GM19452 (cell line): ENCODE data around the gene CLEC2A.

Experiments
- ATAC-seq: cut with Tn5 transposase; IDR thresholded peaks from one replicate; pipeline ENCODE4 v1.9.1; 2021; ENCODE audit not compliant: unreplicated experiment

CLEC2A gene

GRCh38 chr12:9935026-9935425 is 2.9 kb upstream of the CLEC2A start:
- ATAC-seq = no peak

DNA sequence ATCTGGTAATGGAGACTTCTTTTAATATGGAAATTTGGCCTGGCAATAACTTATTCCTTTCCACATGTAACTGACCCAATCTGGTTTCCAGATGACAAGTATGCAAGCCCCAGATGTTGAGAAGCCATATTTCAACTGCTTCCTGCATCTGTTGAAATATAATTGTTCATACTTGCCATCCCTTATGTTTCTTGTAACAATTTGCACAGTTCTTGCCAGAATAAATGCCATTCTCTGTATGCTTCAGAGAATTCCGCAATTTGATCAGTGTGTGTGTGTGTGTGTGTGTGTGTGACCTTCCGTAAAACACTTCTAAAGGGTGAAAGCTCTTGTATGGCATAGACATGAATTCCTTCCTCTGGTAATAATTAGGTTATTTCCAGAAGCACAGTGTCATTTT is 1.8 kb upstream of the CLEC2A start:
- ATAC-seq = no peak

DNA sequence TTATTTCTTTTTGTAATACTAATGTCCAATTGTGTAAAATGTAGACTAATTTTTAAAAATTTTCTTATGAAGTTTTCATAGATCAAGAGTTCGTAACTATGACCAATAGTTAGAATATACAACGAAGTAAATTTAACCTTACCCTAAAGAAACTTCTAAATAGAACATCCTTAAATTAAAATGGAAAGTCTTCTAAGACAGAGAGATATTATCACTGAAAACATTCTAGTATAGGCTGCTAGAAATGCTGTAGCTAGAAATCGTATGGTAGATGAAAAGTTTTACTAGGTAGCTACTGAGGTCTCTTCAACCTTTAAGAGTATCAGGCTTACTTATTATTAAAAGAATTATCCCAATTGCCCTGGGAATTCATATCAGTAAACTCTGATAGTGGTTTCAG is 925 bp downstream of the CLEC2A start:
- no peak for ATAC-seq

GRCh38 chr12:9928607-9929006 is 3.6 kb downstream of the CLEC2A start:
- ATAC-seq = no peak

DNA sequence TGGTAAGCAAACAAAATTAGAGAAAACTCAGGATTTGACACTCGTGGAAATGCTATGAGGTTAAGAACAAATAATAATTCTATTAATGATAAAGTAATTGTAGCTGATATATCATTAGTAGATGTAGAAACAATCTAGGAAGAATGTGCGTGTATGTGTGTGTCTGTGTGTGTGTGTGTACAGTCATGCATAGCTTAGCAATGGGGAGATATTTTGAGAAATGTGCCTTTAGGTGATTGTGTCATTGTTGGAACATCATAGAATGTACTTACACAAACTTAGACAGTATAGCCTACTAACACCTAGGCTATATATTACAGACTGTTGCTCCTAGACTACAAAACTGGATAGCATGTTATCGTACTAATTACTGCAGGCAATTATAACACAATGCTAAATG is 5.3 kb downstream of the CLEC2A start:
- ATAC-seq = no peak

DNA sequence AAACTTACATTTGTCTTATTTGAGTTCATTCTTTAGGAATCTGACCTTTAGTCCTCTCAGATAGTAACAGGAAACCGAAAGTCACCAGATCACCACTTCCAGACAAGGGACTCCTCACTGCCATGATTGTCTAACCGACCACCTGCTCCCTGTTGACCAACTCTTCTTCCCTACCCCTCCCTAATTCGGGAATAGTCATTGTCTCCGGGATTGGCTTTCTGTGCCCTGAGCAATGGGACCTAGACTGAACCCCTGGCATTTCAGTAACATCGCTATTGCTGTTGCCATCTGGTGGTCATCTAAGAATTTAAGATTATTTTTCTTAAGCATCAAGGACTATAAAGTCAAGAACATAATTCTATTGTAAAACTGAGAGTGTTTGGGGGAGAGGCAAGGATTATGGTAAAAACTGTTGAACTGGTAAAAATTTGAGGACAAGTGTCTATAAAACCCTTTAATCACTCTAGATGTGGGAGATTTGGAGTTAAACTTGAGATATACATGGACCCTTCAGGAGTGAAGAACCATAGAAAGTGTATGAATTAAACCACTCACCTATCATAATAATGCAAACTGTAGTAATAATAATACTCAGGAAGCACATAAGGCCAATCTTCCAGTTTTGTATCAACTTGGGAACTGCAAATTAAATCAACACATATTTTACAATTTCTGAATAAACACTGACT is 6.3 kb downstream of the CLEC2A start:
- ATAC-seq = no peak

GRCh38 chr12:9922429-9922828 is 9.7 kb downstream of the CLEC2A start:
- ATAC-seq = no peak

DNA sequence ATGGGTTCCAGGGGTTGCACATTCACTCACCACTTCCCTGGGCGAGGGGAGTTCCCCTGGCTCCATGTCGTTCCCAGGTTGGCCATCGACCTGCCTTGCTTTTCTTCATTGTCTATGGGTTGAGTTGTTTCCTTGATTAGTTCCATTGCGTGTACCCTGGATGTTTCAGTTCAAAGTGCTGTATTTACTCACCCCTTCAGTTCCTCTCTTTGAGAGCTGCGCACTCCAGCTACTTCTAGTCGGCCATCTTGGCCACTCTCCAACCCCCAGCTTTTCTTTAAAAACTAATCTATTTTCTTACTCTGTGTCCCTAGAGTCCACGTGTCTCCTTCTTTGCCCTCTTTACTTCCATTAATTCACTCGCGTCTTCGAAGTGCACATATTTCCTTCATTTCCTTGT is 11.7 kb downstream of the CLEC2A start:
- ATAC-seq = no peak

GRCh38 chr12:9919443-9919842 is 12.7 kb downstream of the CLEC2A start:
- ATAC-seq = no peak

- no peak for ATAC-seq
Measured at GRCh38 chr12:9911708-9912107, 20.5 kb downstream of the CLEC2A start.

DNA sequence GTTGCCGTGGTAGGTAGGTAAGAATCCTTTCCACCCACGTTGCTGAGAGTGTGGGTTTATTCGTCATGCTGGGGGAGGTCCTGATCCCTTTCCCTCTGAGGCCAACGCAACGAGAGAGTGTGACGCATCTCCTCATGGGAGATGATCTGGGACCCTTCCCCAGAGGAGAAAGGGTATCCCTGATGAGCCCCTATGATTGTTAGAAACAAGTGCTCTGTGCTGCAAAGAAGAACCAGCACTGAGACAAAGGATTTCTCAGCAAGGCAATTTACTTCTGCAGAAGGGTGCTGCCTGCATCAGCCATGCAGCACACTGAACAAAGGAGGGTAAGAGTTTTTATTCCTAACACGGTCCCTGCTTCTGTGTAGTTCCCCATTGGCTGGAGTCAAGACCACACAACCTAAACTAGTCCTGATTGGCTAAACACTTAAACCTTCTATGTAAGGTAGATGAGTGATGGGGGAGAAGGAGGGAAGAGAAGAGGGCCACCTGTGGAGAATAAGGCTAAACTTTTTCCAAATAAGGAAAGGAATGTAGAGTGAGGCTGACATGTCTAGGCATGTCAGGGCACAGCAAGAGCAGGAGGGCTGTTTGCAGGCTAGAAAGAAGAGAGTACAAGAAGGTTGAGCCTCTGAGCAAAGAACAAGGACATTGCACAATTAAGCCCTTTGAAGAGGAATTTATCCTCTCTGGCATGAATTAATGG is 21.3 kb downstream of the CLEC2A start:
- no peak for ATAC-seq

GRCh38 chr12:9909724-9910123 is 22.4 kb downstream of the CLEC2A start:
- no peak for ATAC-seq

- ATAC-seq = no peak
Measured at GRCh38 chr12:9908350-9908749, 23.8 kb downstream of the CLEC2A start.

GRCh38 chr12:9907769-9908168 is 24.4 kb downstream of the CLEC2A start:
- no peak for ATAC-seq

DNA sequence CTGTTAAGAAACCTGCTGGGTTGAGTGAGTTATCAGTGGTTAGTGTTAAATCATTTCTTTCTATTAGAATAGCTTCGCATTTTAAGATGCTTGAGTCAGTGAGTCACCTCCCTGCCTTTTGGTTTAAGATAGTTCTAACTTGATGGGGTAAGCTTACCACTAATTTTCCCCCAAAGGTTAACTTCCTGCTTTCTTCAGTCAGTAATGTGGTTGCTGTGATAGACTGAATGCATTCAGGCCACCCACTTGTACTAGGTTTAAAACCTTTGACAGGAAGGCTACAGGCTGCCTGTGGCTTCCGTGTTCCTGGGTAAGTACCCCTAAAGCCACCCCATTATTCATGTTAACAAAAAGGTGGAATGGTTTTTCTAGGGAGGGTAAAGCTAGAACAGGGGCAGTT is 25.3 kb downstream of the CLEC2A start:
- no peak for ATAC-seq

DNA sequence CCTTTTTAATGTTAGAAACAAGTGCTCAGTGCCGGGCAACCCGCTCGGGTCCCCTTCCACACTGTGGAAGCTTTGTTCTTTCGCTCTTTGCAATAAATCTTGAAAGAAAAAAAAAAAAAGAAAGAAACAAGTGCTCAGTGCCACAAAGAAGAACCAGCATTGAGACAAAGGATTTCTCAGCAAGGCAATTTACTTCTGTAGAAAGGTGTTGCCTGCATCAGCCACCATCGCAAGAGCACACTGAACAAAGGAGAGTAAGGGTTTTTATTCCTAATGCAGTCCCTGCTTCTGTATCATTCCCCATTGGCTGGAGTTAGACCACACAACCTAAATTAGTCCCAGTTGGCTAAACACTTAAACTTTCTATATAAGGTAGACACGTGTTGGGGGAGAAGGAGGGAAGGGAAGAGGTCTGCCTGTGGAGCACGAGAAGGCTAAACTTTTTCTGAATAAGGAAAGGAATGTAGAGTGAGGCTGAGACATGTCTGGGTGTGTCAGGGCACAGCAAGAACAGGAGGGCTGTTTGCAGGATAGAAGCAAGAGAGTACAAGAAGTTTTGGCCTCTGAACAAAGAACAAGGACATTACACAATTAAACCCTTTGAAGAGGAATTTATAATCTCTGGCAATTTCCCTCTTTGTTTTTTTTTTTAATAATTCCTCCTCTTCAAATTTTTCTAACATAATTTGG is 29.5 kb downstream of the CLEC2A start:
- ATAC-seq = no peak

- no peak for ATAC-seq
Measured at GRCh38 chr12:9900930-9901329, 31.2 kb downstream of the CLEC2A start.

DNA sequence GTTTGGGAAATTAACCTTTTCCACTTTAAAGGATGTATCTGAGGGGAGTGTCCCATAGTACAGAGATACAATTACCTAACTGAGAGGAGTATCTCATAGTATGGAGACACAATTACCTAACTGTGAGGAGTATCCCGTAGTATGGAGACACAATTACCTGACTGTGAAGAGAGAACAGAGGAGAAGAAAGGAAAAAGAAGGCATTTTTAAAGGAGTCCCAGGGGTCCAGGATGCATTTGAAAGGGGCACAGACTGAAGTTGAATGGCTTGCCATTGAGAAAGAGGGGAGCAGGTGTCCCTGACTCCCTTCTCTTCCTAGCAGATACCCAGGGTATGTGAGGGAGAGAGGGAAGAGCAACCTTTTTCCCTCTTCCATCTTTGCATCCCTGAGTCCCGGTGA is 33.0 kb downstream of the CLEC2A start:
- no peak for ATAC-seq

GRCh38 chr12:9897535-9897934 is 34.6 kb downstream of the CLEC2A start:
- no peak for ATAC-seq

GRCh38 chr12:9895215-9895971 is 36.8 kb downstream of the CLEC2A start:
- no peak for ATAC-seq

DNA sequence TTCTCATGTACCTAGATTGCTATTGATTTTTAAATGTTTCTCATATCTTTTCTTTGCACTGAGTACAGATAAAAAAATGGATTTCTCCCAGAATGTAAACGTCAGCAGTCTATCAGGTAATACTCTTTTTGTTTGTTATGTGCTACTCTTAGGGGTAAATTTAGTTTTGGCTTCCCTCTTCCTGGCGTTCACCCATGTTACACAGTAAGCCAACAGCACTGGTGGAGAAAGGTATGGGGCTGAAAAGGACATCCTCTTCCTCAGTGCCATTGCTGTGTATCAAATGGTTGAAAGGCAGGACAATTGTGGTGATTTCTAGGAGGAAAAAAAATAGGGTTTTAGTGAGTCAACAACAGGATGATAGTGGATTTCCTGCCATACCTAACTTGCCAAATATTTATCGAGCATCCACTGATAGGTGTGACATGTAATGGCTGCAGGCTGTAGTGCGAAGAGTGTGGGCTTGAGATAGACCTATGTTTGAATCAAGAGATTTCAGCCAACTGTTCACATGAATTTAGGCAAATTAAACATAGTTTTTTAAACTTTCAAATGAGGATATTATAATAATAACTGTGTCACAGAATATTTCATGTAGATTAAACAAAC is 43.4 kb downstream of the CLEC2A start:
- ATAC-seq = no peak
